Subcutaneous adipose tissue (tissue), 4 donors: ENCODE measurements around the gene STK35. TPM values are rescaled to one million over a fixed set of nuclear protein-coding genes. Genes with fewer than 3 reads are reported as not detected.

Experiments
- total RNA-seq, 4 donors: library from RNA; depleted of rRNA; stranded (reverse); fragments of >200 nt; gene quantifications; one replicate each; pipeline ENCODE4 v1.1.0, GENCODE V29; 2016
- TF ChIP-seq, protein P1 (sequence below): fragments of 450-650 bp; IDR thresholded peaks from one replicate; pipeline ENCODE4 v1.5.1; 2016; ENCODE audit warnings: low read depth, mild to moderate bottlenecking, control low read depth, antibody characterized with exemption, moderate library complexity

STK35 gene
- total RNA-seq, result 10 to 100 TPM in 2 of 4 donors, 1 to 10 TPM in 2; 8.8 to 28.1 (median 11.1) TPM

DNA sequence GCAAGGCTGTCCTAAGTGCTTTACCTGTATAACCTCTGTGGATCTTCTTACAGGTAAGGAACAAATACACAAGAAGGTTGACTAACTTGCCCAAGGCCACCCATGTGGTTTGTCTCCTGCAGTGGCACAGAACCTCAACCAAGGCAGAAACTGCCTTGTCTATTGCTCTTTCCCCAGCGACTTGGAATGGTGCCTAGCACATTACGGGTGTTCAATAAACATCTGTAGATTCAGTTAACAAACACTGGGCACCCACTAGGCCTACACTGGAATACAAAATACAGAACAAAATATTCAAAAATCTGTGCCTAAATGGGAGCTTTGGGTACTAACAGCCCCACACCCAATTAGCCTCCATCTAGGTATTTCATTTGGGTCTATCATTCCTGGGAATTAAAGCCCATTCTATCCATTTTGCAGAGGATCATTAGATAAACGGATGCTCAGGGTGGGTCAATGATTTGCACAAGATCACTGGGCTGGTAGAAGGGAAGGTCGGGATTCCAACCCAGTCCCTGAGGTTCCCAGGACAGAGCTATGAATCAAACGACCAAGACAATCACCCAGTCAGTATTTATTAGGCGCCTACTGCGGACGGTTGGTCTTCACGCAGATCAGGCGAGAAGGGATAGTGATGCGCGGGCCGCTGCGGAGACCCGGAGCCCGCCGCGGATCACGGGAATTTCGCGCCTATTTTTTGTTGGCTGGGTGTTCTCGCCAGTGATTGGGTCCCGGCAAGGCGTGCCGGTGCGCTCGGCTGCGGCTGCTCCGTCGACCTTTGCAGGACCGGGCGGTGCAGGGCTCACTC, at the start of gene STK35:
TSS of gene STK35 (plus strand) at position 771 of the 808 bp plus-strand sequence. CDS start 55 bp downstream, outside the sequence.
- TF ChIP-seq, protein P1, sequence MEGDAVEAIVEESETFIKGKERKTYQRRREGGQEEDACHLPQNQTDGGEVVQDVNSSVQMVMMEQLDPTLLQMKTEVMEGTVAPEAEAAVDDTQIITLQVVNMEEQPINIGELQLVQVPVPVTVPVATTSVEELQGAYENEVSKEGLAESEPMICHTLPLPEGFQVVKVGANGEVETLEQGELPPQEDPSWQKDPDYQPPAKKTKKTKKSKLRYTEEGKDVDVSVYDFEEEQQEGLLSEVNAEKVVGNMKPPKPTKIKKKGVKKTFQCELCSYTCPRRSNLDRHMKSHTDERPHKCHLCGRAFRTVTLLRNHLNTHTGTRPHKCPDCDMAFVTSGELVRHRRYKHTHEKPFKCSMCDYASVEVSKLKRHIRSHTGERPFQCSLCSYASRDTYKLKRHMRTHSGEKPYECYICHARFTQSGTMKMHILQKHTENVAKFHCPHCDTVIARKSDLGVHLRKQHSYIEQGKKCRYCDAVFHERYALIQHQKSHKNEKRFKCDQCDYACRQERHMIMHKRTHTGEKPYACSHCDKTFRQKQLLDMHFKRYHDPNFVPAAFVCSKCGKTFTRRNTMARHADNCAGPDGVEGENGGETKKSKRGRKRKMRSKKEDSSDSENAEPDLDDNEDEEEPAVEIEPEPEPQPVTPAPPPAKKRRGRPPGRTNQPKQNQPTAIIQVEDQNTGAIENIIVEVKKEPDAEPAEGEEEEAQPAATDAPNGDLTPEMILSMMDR, result no peak

DNA sequence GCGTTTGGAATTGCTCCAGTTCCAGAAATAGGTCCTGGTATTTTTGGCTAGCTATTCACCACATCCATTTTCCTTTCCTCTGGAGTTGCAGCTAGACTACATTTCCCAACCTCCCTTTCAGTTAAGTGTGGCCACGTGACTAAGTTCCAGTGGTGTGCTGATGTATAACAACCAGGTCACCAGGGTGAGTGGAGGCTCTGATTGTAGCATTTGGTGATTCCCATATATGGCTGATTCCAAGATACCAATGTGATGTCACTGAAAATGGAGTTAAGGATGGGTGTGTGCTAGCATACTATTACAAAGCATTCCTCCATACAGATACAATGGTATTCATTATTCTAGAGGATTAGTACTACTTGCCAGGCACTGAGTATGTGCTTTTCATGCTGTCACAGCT, 49.7 kb upstream of the STK35 start:
- TF ChIP-seq, protein P1, result no peak

DNA sequence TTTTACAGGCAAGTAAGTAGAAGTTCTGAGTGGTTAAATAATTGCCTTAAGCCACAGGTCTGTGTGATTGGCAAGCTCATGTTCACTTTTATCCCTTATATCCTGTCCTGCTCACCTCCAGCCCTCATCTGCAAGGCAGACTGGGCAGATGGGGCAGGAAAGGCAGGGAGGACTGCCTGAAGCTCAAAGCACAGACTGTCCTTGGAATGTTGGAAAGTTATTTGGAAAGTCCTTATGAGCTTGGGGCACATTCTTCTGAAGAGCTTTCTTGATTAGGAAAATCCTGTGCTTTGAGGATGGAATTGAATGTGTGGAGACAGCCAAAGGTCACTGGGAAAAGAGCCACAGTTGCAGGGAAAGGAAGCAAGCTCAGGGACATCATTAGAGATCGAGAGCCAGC, 48.9 kb upstream of the STK35 start:
- TF ChIP-seq, protein P1, result no peak

DNA sequence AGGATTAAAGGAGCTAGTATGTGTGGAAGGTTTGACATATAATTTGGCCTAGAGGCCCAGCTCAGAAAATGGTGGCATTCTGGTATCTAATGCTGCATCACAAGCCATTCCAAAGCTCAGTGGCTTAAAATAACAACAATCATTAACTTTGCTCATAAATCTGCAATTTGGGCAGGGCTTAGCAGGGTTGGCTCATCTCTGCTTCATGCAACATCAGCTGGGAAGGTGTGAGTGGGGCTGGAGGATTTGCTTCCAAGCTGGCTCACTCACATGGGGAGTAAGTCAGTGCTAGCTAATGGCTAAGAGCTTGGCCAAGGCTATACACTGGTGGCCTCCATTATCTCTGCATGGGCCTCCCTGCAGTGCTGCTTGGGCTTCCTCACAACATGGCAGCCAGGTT, 48.0 kb upstream of the STK35 start:
- TF ChIP-seq, protein P1, result no peak

DNA sequence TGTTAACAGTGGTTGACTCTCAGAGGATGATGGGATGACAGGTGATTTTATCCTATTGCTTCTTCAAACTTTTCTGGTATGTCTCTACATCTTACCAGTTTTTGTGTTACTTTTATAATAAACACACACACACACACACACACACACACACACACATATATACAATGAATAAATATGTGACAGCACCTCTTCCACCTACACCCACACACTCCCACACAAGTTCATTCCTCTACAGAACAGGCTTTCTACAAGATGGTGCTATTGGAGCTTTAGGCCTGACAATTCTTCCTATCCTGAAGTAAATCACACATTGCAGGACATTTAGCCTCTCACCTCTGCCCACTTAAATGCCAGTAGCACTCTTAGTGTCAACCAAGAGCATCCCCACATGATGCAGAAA, 46.7 kb upstream of the STK35 start:
- TF ChIP-seq, protein P1, result no peak

DNA sequence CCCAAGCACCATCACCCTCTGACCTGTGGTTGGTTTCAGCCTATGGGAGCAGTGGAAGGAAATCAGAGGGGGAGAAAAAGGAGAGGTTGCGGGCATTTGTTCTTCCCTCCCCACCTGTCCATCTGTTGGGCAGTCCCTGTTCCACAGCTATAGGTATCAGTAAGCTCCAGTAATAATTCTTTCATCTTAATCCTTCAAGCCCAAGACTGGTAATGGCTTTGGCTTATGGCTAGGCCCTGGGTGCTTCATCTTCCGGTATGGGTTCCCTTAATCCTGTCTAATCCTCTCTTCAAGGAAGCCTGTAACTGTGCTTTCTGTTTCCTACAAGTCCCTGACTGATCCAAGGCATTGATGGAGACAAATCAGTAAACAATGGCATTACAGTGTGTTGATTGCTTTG, 42.2 kb upstream of the STK35 start:
- TF ChIP-seq, protein P1, result no peak

DNA sequence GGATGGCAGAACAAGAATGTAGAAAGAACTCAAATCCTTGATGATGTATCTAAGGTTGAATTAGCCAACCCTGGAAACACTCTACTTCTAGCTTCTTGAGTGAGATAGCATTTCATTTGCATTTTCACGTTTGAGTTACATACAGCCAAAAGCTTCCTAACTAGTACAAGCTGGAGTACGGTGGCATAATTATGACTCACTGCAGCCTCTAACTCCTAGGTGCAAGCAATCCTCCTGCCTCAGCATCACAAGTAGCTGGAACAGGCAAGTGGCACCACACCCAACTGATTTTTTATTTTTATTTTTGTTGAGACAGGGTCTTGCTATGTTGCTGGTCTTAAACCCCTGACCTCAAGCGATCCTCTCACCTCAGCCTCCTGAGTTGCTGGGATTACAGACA, 36.5 kb upstream of the STK35 start:
- TF ChIP-seq, protein P1, result no peak
